ENCODE data around the gene AASS. TPM values are rescaled to one million over a fixed set of nuclear protein-coding genes. Genes with fewer than 3 reads are reported as not detected.

The AASS gene
- polyA plus RNA-seq, 1 experiment: 16.1 TPM

DNA sequence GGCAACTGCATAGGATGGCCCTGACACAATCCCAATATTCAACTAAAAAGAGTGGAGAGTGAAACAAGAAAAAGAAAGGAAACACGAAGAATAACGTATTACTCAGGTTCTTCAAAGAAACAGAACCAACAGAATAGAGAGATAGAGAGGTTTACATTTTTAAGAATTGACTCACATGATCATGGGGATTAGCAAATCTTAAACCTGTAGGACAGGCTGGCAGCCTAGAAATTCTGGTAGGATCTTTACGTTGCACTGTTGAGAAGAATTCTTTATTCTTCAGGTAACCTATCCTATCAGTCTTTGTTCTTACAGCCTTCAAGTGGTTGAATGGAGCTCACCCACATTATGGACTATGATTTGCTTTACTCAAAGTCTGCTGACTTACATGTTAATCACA, 103.9 kb downstream of the AASS start:
- Histone ChIP-seq H3K9me3 (ENCODE audit: control insufficient read depth, insufficient read depth, low read length) (no peaks in the 10 kb centered on the region), H3K27ac (ENCODE audit: low read depth, low read length) (no peak overlapping the region), H3K4me3 (ENCODE audit: low read depth, low read length) (no peak overlapping the region), H3K27me3 (ENCODE audit: control insufficient read depth, insufficient read depth, low read length) (no peaks in the 10 kb centered on the region)
- ChIA-PET POLR2A (interaction anchor here (0.7 kb wide), 1 partner anchor 35 kb away, joined by 4 read pairs; no protein-coding TSS in a partner anchor), CTCF (interaction anchor here (0.7 kb wide), 1 partner anchor 145 kb away, joined by 3 read pairs; no protein-coding TSS in a partner anchor)
- TF ChIP-seq, protein P1, sequence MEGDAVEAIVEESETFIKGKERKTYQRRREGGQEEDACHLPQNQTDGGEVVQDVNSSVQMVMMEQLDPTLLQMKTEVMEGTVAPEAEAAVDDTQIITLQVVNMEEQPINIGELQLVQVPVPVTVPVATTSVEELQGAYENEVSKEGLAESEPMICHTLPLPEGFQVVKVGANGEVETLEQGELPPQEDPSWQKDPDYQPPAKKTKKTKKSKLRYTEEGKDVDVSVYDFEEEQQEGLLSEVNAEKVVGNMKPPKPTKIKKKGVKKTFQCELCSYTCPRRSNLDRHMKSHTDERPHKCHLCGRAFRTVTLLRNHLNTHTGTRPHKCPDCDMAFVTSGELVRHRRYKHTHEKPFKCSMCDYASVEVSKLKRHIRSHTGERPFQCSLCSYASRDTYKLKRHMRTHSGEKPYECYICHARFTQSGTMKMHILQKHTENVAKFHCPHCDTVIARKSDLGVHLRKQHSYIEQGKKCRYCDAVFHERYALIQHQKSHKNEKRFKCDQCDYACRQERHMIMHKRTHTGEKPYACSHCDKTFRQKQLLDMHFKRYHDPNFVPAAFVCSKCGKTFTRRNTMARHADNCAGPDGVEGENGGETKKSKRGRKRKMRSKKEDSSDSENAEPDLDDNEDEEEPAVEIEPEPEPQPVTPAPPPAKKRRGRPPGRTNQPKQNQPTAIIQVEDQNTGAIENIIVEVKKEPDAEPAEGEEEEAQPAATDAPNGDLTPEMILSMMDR (IDR thresholded peaks at IDR 0.05; ENCODE audit: low read depth, low read length): no peak
- DNase-seq (ENCODE audit: low read depth, low spot score): no peak

DNA sequence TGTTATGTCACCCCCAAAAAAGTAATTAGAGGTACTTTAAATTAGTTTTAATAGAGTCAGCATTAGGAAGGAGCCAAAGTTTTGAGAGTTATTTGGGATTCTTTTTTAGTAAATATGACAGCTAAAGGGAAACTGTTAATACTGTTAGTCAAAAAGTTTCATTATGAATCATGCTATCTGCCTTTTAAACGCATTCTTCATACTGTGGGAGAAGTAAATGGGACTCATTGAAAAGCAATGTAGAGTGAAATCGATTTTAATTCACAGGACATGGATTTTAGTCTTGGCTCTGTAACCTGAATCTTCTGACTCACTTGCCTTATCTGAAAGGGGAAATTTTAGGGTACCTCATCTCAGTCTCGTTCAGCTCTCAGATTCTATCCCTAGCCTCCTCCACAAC, 105.1 kb downstream of the AASS start:
- ChIA-PET POLR2A (no interaction called here), CTCF (interaction anchor here (0.6 to 0.8 kb wide), 3 partner anchors 14 to 54 kb away, joined by 3 to 8 read pairs (median 3); no protein-coding TSS in a partner anchor)
- Histone ChIP-seq H3K27me3 (ENCODE audit: control insufficient read depth, insufficient read depth, low read length) (no peaks in the 10 kb centered on the region), H3K9me3 (ENCODE audit: control insufficient read depth, insufficient read depth, low read length) (no peaks in the 10 kb centered on the region), H3K27ac (ENCODE audit: low read depth, low read length) (no peak overlapping the region), H3K4me3 (ENCODE audit: low read depth, low read length) (no peak overlapping the region)
- TF ChIP-seq, protein P1 (IDR thresholded peaks at IDR 0.05; ENCODE audit: low read depth, low read length): no peak
- DNase-seq (ENCODE audit: low read depth, low spot score): no peak

DNA sequence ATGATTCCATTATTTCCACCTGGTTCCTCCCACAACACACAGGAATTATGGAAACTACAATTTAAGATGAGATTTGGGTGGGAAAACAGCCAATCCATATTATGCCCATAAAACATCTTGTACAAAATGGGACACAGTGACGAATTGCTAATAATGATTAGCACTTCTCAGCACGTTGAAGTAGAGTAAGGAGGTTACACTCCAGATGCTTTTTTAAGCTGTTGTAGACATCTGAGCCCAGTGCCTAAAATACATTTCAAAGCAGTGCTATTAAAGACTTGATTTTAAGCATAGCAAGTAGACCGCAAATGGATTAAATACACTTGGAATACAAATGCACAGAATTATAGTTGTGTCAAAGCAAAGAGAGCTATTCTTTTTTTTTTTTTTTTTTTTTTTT, 105.9 kb downstream of the AASS start:
- ChIA-PET CTCF (interaction anchor here (0.6 to 0.8 kb wide), 3 partner anchors 15 to 55 kb away, joined by 3 to 8 read pairs (median 3); no protein-coding TSS in a partner anchor), POLR2A (no interaction called here)
- TF ChIP-seq, protein P1 (IDR thresholded peaks at IDR 0.05; ENCODE audit: low read depth, low read length): no peak
- no peak for DNase-seq (ENCODE audit: low read depth, low spot score)
- Histone ChIP-seq H3K27ac (ENCODE audit: low read depth, low read length) (no peak overlapping the region), H3K27me3 (ENCODE audit: control insufficient read depth, insufficient read depth, low read length) (no peaks in the 10 kb centered on the region), H3K9me3 (ENCODE audit: control insufficient read depth, insufficient read depth, low read length) (no peaks in the 10 kb centered on the region), H3K4me3 (ENCODE audit: low read depth, low read length) (no peak overlapping the region)

DNA sequence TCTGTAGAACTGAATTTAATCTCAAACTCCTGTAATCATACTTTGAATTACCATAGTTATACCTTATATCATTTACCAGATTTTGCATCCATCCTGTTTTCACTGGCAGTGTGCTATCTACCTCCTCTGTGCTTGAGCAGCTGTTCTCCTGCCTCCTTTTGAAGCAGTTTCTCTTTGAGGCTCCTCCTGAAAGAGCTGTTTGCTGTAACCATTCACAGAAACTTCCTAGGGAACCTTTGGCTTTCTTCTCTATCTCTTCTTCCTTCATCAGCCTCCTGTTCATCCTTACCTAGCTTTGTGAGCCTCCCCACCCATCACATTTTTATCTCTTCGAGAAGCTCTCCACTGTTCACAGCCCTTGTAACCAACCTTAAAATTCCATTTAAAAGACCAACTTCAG, 108.2 kb downstream of the AASS start:
- no peak overlapping the region for H3K4me3 ChIP-seq (ENCODE audit: low read depth, low read length)
- TF ChIP-seq, protein P1 (IDR thresholded peaks at IDR 0.05; ENCODE audit: low read depth, low read length): no peak
- ChIA-PET CTCF (no interaction called here), POLR2A (no interaction called here)
- no peak overlapping the region for H3K27ac ChIP-seq (ENCODE audit: low read depth, low read length)
- H3K9me3 ChIP-seq (ENCODE audit: control insufficient read depth, insufficient read depth, low read length): no peaks in the 10 kb centered on the region
- no peaks in the 10 kb centered on the region for H3K27me3 ChIP-seq (ENCODE audit: control insufficient read depth, insufficient read depth, low read length)
- DNase-seq (ENCODE audit: low read depth, low spot score): no peak

DNA sequence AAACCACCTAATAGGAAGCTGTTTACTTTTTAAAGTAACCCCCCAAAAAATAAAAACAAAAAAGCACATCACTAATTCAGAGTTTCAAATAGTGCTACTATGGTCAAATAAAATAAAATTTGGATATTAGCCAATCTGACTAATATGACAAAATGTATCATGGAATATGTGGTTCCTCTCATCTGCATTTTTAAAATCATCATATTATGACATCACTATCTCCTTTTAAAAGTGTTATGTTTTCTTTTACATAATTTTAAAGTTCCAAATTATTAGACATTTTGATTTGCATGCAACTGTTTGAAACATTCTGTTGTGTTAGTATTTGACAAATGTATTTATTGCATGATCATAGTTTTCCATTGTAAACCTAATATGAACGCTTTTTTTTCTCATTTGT, 110.4 kb downstream of the AASS start:
- POLR2A ChIA-PET: no interaction called here
- Histone ChIP-seq H3K9me3 (ENCODE audit: control insufficient read depth, insufficient read depth, low read length) (no peaks in the 10 kb centered on the region), H3K4me3 (ENCODE audit: low read depth, low read length) (no peak overlapping the region), H3K27me3 (ENCODE audit: control insufficient read depth, insufficient read depth, low read length) (no peaks in the 10 kb centered on the region), H3K27ac (ENCODE audit: low read depth, low read length) (no peak overlapping the region)
- no peak for DNase-seq (ENCODE audit: low read depth, low spot score)
- TF ChIP-seq, protein P1 (IDR thresholded peaks at IDR 0.05; ENCODE audit: low read depth, low read length): no peak
- CTCF ChIA-PET: interaction anchor here (1.3 to 1.5 kb wide), 2 partner anchors 37 to 39 kb away, joined by 3 to 9 read pairs; no protein-coding TSS in a partner anchor

Measured in AG04450 (cell line).